Kidney epithelial cell (primary cell): Measurements from ENCODE around the gene SPTSSA. TPM values are rescaled to one million over a fixed set of nuclear protein-coding genes. Genes with fewer than 3 reads are reported as not detected.
"Not testable (repeated sequence)": the region's sequence is repeated elsewhere in the genome, so short reads cannot be mapped to it uniquely, and the experiment has no call there.

Experiments
- DNase-seq: peaks from one replicate; pipeline ENCODE4 v3.0.0-alpha.2; 2010; ENCODE audit warnings: low read depth
- H3K27me3 ChIP-seq: 2 replicates; pipeline ENCODE4 v1.6.0; 2011; ENCODE audit warnings: low read length; ENCODE audit not compliant: control insufficient read depth, insufficient read depth
- H3K36me3 ChIP-seq: 2 replicates; pipeline ENCODE4 v1.5.1; 2011; ENCODE audit warnings: low read length; ENCODE audit not compliant: control insufficient read depth, insufficient read depth
- H3K4me3 ChIP-seq: 2 replicates; pipeline ENCODE4 v1.5.1; 2011; ENCODE audit warnings: low read depth, mild to moderate bottlenecking, control low read depth, low read length
- CTCF ChIP-seq: IDR thresholded peaks from 2 replicates; pipeline ENCODE4 v1.5.1; 2011; ENCODE audit warnings: mild to moderate bottlenecking, moderate library complexity, low read length, control low read depth, inconsistent platforms; ENCODE audit not compliant: insufficient read depth, poor library complexity, severe bottlenecking
- total RNA-seq: library from RNA; depleted of rRNA; stranded (reverse); fragments of >200 nt; gene quantifications from 2 replicates; pipeline ENCODE4 v1.2.3, GENCODE V29; 2015

SPTSSA gene
- total RNA-seq: 10.4 and 13.0 TPM in 2 replicates

GRCh38 chr14:34462132-34462893 is at the start of gene SPTSSA:
TSS of gene SPTSSA (minus strand) at chr14:34462240. CDS start at chr14:34462207, 33 bp downstream.
- TF ChIP-seq CTCF: no peak
- Histone ChIP-seq H3K27me3 (no peaks in the 10 kb centered on the region), H3K4me3 (peak within 1 kb of the TSS; percentile 84), H3K36me3 (no peaks in the 10 kb centered on the region)
- DNase-seq: peak; percentile 43

- H3K4me3 ChIP-seq: no peak overlapping the region
- no peaks in the 10 kb centered on the region for H3K36me3 ChIP-seq
- DNase-seq: no peak
- no peak for TF ChIP-seq CTCF
- H3K27me3 ChIP-seq: no peaks in the 10 kb centered on the region
Measured at GRCh38 chr14:34507884-34508283, 45.8 kb upstream of the SPTSSA start.

- no peaks in the 10 kb centered on the region for H3K27me3 ChIP-seq
- TF ChIP-seq CTCF: no peak
- no peak for DNase-seq
Measured at GRCh38 chr14:34507459-34507858, 45.4 kb upstream of the SPTSSA start.

GRCh38 chr14:34505124-34505491 is 43.1 kb upstream of the SPTSSA start:
- not testable (repeated sequence) for H3K36me3 ChIP-seq, H3K27me3 ChIP-seq, H3K4me3 ChIP-seq, DNase-seq

More at GRCh38 chr14:34507459-34507858, 45.4 kb upstream of the SPTSSA start:
- no peaks in the 10 kb centered on the region for H3K36me3 ChIP-seq
- no peak overlapping the region for H3K4me3 ChIP-seq

- H3K36me3 ChIP-seq, H3K27me3 ChIP-seq, H3K4me3 ChIP-seq, DNase-seq: not testable (repeated sequence)
Measured at GRCh38 chr14:34504027-34504426, 42.0 kb upstream of the SPTSSA start.

- Histone ChIP-seq H3K4me3 (no peak overlapping the region), H3K36me3 (no peaks in the 10 kb centered on the region), H3K27me3 (no peaks in the 10 kb centered on the region)
- TF ChIP-seq CTCF: no peak
- DNase-seq: no peak
Measured at GRCh38 chr14:34502545-34503225, 40.6 kb upstream of the SPTSSA start.
